ENCODE data around the gene DNM3.

DNM3 gene

DNA sequence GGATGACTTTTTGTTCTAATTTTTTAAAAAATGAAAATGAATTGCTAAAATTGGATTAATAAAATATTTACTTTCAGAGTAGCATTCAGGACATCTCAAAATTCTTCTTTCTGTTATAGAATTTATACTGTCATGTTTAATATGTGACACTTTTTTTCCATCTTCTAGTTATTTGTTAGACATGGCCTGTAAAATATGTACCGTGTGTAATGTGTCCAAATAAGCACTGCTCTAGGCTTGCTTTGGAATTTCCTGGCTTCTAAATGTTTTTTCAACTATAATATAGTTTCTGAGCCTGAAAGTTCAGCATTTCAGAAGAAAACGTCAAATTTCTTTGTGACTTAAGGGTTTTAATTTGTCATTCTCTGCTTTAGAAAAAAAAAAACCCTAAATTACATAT, 243.6 kb downstream of the DNM3 start:
- TF ChIP-seq, protein P1, sequence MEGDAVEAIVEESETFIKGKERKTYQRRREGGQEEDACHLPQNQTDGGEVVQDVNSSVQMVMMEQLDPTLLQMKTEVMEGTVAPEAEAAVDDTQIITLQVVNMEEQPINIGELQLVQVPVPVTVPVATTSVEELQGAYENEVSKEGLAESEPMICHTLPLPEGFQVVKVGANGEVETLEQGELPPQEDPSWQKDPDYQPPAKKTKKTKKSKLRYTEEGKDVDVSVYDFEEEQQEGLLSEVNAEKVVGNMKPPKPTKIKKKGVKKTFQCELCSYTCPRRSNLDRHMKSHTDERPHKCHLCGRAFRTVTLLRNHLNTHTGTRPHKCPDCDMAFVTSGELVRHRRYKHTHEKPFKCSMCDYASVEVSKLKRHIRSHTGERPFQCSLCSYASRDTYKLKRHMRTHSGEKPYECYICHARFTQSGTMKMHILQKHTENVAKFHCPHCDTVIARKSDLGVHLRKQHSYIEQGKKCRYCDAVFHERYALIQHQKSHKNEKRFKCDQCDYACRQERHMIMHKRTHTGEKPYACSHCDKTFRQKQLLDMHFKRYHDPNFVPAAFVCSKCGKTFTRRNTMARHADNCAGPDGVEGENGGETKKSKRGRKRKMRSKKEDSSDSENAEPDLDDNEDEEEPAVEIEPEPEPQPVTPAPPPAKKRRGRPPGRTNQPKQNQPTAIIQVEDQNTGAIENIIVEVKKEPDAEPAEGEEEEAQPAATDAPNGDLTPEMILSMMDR (IDR thresholded peaks at IDR 0.05) = no peak
- no peaks in the 10 kb centered on the region for H3K36me3 ChIP-seq

GRCh38 chr1:172085317-172085716, 244.0 kb downstream of the DNM3 start:
- Histone ChIP-seq H3K9me3 (no peaks in the 10 kb centered on the region), H3K4me3 (ENCODE audit: low read depth in 1 of 2, low read length in 1 of 2) (no peak overlapping the region), H3K4me1 (ENCODE audit: control insufficient read depth in 1 of 2, insufficient read depth in 1 of 2, low read depth in 1 of 2, low read length in 1 of 2) (no peaks in the 10 kb centered on the region), H3K27ac (no peak overlapping the region), H3K27me3 (no peaks in the 10 kb centered on the region), H3K36me3 (no peaks in the 10 kb centered on the region)
- TF ChIP-seq, protein P1 (IDR thresholded peaks at IDR 0.05) = no peak

More for the DNA sequence above, 243.6 kb downstream of the DNM3 start:
- Histone ChIP-seq H3K4me1 (ENCODE audit: control insufficient read depth in 1 of 2, insufficient read depth in 1 of 2, low read depth in 1 of 2, low read length in 1 of 2) (no peaks in the 10 kb centered on the region), H3K4me3 (ENCODE audit: low read depth in 1 of 2, low read length in 1 of 2) (no peak overlapping the region), H3K27me3 (no peaks in the 10 kb centered on the region), H3K27ac (no peak overlapping the region), H3K9me3 (no peaks in the 10 kb centered on the region)

DNA sequence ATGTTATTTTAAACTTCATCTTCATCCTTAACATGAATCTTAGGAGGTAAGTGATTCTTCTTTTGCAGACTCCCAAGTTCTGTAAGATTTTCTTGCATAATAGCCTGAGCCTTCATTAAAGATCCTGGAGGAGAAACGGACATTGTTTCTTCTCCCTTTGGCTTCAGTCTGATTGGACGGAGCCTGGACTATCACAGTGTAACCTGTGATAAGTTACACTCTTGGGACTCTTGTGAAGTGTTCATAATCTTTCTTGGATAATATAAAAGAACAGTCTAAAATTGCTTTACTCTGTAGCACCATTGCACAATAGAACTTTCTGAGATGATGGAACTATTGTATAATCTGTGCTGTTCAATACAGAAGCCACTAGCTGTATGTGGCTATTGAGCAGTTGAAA, 244.8 kb downstream of the DNM3 start:
- H3K4me1 ChIP-seq (ENCODE audit: control insufficient read depth in 1 of 2, insufficient read depth in 1 of 2, low read depth in 1 of 2, low read length in 1 of 2) = no peaks in the 10 kb centered on the region
- TF ChIP-seq, protein P1 (IDR thresholded peaks at IDR 0.05) = no peak
- H3K27me3 ChIP-seq = no peaks in the 10 kb centered on the region
- H3K36me3 ChIP-seq = no peaks in the 10 kb centered on the region
- H3K27ac ChIP-seq = no peak overlapping the region
- H3K4me3 ChIP-seq (ENCODE audit: low read depth in 1 of 2, low read length in 1 of 2) = no peak overlapping the region
- no peaks in the 10 kb centered on the region for H3K9me3 ChIP-seq

DNA sequence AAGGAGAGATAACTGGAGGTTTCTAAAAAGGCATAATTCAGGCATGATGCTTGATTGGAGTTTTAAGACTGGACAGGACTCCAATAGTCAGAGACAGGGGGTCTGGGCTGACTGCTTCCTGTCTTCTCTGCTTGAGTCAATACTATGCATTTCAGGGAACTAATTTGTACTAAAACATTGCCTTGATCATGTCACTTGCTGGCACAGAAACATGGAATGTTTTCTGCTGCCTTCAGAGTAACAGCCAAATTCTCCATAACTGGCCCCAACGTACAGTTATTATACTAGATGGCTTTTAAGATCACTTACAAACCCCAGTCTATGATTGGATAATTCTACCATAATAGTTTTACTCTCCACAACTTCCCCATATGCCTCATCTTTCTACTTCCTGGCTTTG, 247.0 kb downstream of the DNM3 start:
- no peaks in the 10 kb centered on the region for H3K4me1 ChIP-seq (ENCODE audit: control insufficient read depth in 1 of 2, insufficient read depth in 1 of 2, low read depth in 1 of 2, low read length in 1 of 2)
- H3K4me3 ChIP-seq (ENCODE audit: low read depth in 1 of 2, low read length in 1 of 2) = no peak overlapping the region
- H3K36me3 ChIP-seq = no peaks in the 10 kb centered on the region
- H3K27me3 ChIP-seq = no peaks in the 10 kb centered on the region
- TF ChIP-seq, protein P1 (IDR thresholded peaks at IDR 0.05) = no peak
- no peak overlapping the region for H3K27ac ChIP-seq
- H3K9me3 ChIP-seq = no peaks in the 10 kb centered on the region

DNA sequence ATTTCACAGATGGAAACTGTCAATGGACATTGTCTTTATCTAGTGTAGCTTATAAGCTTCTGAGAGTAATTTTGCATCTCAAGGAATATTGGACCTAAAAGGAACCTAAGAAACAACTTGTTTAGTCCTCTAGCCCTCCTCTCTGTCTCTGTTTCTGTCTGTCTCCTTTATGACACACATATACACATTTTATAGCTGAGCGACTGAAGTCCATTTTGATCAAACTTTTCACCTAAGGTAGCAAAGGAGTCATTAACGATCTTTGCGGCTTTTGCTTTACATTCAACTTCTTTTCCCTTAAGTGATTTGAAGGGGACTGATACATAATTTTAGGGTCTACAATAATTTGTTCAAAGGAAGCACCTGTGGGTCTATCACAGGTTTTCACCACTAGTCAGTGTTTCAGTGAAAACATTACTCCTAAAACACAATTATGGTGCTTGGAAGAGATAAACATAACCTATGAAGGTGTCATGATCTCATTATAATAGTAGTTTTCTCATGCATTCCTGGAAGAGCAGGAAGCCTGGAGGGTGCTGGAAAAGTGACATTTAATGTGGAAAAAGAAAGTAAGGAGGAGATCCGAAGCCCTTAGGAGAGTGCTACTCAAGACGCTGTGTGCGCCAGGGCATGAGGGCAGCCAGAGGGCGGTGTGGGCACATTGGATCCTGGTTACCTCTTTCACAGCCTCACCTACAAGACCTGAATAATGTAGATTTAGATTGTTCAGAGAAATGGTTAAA, 248.6 kb downstream of the DNM3 start:
- no peak overlapping the region for H3K27ac ChIP-seq
- no peaks in the 10 kb centered on the region for H3K9me3 ChIP-seq
- H3K27me3 ChIP-seq = no peaks in the 10 kb centered on the region
- no peaks in the 10 kb centered on the region for H3K36me3 ChIP-seq
- TF ChIP-seq, protein P1 (IDR thresholded peaks at IDR 0.05) = no peak
- no peaks in the 10 kb centered on the region for H3K4me1 ChIP-seq (ENCODE audit: control insufficient read depth in 1 of 2, insufficient read depth in 1 of 2, low read depth in 1 of 2, low read length in 1 of 2)
- no peak overlapping the region for H3K4me3 ChIP-seq (ENCODE audit: low read depth in 1 of 2, low read length in 1 of 2)

Measured in neutrophil (primary cell).